22Rv1 (cell line): ENCODE measurements around the gene MICAL1.

ENCODE experiments used
- CTCF ChIP-seq: fragments of 450-650 bp; IDR thresholded peaks from 2 replicates; pipeline ENCODE4 v1.5.1; 2017; ENCODE audit warnings: mild to moderate bottlenecking
- ZFX ChIP-seq: fragments of 450-650 bp; IDR thresholded peaks from 2 replicates; pipeline ENCODE4 v1.6.1; 2017; ENCODE audit warnings: antibody characterized with exemption, borderline replicate concordance

GRCh38 chr6:109442393-109442924 is 13.1 kb downstream of the MICAL1 start:
- no peak for TF ChIP-seq CTCF
- TF ChIP-seq ZFX, result no peak
